OCI-LY1 (cell line): ENCODE results near the gene CIAO3.

Experiments used
- H2AFZ ChIP-seq: fragments of 200-600 bp; sonication (generic), shearing (Covaris generic); 2 replicates; pipeline ENCODE4 v1.6.0; 2014; ENCODE audit warnings: antibody characterized with exemption, mild to moderate bottlenecking, low read length
- H3F3A ChIP-seq: fragments of 200-600 bp; sonication (generic), shearing (Covaris generic); 2 replicates; pipeline ENCODE4 v1.6.0; 2014; ENCODE audit warnings: mild to moderate bottlenecking, antibody characterized with exemption, low read length, moderate library complexity; ENCODE audit not compliant: insufficient read depth
- H3K27ac ChIP-seq: fragments of 200-600 bp; sonication (generic); 2 replicates; pipeline ENCODE4 v1.5.1; 2014; ENCODE audit warnings: low read length, mixed run types, mild to moderate bottlenecking, low read depth; ENCODE audit not compliant: poor library complexity, severe bottlenecking
- H3K27me3 ChIP-seq: fragments of 200-600 bp; sonication (generic); 2 replicates; pipeline ENCODE4 v1.6.0; 2014; ENCODE audit warnings: antibody characterized with exemption, mild to moderate bottlenecking, low read length, moderate library complexity; ENCODE audit not compliant: insufficient read depth
- H3K36me3 ChIP-seq: fragments of 200-600 bp; sonication (generic); 2 replicates; pipeline ENCODE4 v1.6.1; 2014; ENCODE audit warnings: mild to moderate bottlenecking, antibody characterized with exemption, low read length, moderate library complexity, mixed read lengths; ENCODE audit not compliant: insufficient read depth
- H3K4me1 ChIP-seq: fragments of 200-600 bp; sonication (generic); 2 replicates; pipeline ENCODE4 v1.5.1; 2014; ENCODE audit warnings: mild to moderate bottlenecking, low read length, moderate library complexity; ENCODE audit not compliant: insufficient read depth, severe bottlenecking
- H3K4me2 ChIP-seq: fragments of 200-600 bp; sonication (generic), shearing (Covaris generic); 2 replicates; pipeline ENCODE4 v1.6.1; 2014; ENCODE audit warnings: low read length
- H3K4me3 ChIP-seq: fragments of 200-600 bp; sonication (generic); 2 replicates; pipeline ENCODE4 v1.5.1; 2014; ENCODE audit warnings: low read length, low read depth, mild to moderate bottlenecking, mixed read lengths; ENCODE audit not compliant: poor library complexity, severe bottlenecking
- H3K79me2 ChIP-seq: fragments of 200-600 bp; shearing (Covaris generic); 2 replicates; pipeline ENCODE4 v1.6.1; 2016; ENCODE audit warnings: mixed run types, low read length, mixed read lengths; ENCODE audit not compliant: insufficient read depth
- H3K9ac ChIP-seq: fragments of 200-600 bp; sonication (generic), shearing (Covaris generic); 2 replicates; pipeline ENCODE4 v1.6.1; 2014; ENCODE audit warnings: mild to moderate bottlenecking, low read length, mixed read lengths
- H3K9me2 ChIP-seq: fragments of 200-600 bp; sonication (generic), shearing (Covaris generic); 2 replicates; pipeline ENCODE4 v1.6.1; 2014; ENCODE audit warnings: low read depth, mild to moderate bottlenecking, low read length, mixed read lengths
- H3K9me3 ChIP-seq: fragments of 200-600 bp; shearing (Covaris generic); 2 replicates; pipeline ENCODE4 v1.6.1; 2014; ENCODE audit warnings: low read length, mixed read lengths
- H4K20me1 ChIP-seq: fragments of 200-600 bp; sonication (generic), shearing (Covaris generic); 2 replicates; pipeline ENCODE4 v1.6.0; 2016; ENCODE audit warnings: mild to moderate bottlenecking, low read length; ENCODE audit not compliant: insufficient read depth
- EZH2 ChIP-seq: fragments of 200-600 bp; sonication (generic), shearing (Covaris generic); IDR thresholded peaks from 2 replicates; pipeline ENCODE4 v1.8.0; 2017; ENCODE audit warnings: borderline replicate concordance, mixed run types, mild to moderate bottlenecking, antibody characterized with exemption, low read length, moderate library complexity, mixed read lengths
- TF ChIP-seq, protein P1 (sequence below): fragments of 200-600 bp; sonication (generic), shearing (Covaris generic); IDR thresholded peaks from 2 replicates; pipeline ENCODE4 v1.5.1; 2017; ENCODE audit warnings: mild to moderate bottlenecking, antibody characterized with exemption, low read length, moderate library complexity, mixed read lengths

CIAO3 gene

DNA sequence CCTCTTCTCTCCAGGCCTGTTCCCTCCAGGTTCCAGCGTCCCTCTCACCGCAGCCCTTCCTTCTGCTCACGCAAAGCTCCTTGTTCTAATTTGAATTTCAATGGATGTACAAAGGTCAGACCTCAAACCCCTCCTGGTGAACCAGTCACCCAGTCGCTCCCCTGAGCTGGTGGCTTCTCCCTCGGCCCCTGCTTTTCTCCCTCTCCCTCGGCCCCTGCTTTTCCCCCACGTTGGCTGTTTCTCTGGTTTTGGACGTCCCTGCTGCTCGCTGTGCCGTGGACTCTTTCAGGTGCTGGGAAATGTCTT, 11.2 kb upstream of the CIAO3 start:
- Histone ChIP-seq H3K9me2 (no peaks in the 10 kb centered on the region), H3K36me3 (no peaks in the 10 kb centered on the region; the same call in 1 of the 2 replicates), H3K4me3 (no peak overlapping the region), H3K9me3 (no peaks in the 10 kb centered on the region), H3K4me1 (no peaks in the 10 kb centered on the region), H3K27ac (no peak overlapping the region), H3F3A (no peaks in the 10 kb centered on the region), H3K4me2 (no peak overlapping the region), H3K9ac (no peak overlapping the region), H2AFZ (no peak overlapping the region), H3K79me2 (no peaks in the 10 kb centered on the region), H4K20me1 (no peaks in the 10 kb centered on the region), H3K27me3 (peaks cover 11% of the 10 kb centered on the region)
- TF ChIP-seq, protein P1, sequence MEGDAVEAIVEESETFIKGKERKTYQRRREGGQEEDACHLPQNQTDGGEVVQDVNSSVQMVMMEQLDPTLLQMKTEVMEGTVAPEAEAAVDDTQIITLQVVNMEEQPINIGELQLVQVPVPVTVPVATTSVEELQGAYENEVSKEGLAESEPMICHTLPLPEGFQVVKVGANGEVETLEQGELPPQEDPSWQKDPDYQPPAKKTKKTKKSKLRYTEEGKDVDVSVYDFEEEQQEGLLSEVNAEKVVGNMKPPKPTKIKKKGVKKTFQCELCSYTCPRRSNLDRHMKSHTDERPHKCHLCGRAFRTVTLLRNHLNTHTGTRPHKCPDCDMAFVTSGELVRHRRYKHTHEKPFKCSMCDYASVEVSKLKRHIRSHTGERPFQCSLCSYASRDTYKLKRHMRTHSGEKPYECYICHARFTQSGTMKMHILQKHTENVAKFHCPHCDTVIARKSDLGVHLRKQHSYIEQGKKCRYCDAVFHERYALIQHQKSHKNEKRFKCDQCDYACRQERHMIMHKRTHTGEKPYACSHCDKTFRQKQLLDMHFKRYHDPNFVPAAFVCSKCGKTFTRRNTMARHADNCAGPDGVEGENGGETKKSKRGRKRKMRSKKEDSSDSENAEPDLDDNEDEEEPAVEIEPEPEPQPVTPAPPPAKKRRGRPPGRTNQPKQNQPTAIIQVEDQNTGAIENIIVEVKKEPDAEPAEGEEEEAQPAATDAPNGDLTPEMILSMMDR = no peak
- TF ChIP-seq EZH2 = no peak

DNA sequence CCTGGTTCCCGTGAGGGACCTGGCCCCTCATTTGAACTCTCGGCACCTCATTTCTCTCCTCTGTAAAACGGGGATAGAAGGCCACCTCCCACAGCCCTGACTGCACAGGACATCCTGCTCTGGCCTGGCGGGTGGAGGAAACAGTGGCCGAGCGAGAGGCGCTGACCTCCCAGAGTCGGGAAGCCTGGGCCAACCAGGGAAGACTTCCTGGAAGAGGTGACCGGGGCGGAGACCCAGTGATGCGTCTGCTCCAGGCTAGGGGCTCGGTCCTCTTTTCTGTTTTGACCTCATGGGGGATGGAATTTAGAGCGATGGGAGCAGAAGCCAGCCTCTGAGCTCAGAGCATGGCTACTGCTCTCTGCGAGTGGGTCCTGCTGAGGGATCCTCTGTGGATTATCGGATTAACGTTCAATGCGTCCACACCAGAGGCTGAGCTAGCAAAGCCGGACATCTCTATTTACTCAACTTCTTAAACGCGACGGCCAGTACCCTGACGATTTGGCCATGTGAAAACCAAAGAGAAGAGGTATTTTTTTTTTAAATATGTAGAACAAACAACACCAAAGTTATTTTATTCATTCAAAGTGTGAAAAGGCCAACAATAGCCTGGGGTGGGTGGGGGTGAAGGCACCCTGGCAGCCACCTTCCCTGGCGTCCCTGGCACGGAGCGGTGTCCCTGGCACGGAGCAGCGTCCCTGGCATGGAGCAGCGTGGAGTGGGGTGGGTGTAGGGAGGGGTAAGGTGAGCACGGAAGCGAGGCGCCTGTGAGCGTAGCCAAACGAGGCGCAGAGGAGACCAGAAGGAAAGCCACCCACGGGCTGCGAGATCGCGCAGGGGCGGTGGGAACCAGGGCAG, 10.6 kb upstream of the CIAO3 start:
- Histone ChIP-seq H2AFZ (no peak overlapping the region), H3K4me3 (no peak overlapping the region), H3K27me3 (peaks cover 6% of the 10 kb centered on the region), H3K27ac (no peak overlapping the region), H3K79me2 (no peaks in the 10 kb centered on the region), H3F3A (no peaks in the 10 kb centered on the region), H3K9me2 (no peaks in the 10 kb centered on the region), H4K20me1 (no peaks in the 10 kb centered on the region), H3K4me1 (no peaks in the 10 kb centered on the region), H3K9ac (no peak overlapping the region), H3K36me3 (no peaks in the 10 kb centered on the region; the same call in 1 of the 2 replicates), H3K4me2 (no peak overlapping the region), H3K9me3 (no peaks in the 10 kb centered on the region)
- TF ChIP-seq EZH2 = no peak
- TF ChIP-seq, protein P1 = no peak

DNA sequence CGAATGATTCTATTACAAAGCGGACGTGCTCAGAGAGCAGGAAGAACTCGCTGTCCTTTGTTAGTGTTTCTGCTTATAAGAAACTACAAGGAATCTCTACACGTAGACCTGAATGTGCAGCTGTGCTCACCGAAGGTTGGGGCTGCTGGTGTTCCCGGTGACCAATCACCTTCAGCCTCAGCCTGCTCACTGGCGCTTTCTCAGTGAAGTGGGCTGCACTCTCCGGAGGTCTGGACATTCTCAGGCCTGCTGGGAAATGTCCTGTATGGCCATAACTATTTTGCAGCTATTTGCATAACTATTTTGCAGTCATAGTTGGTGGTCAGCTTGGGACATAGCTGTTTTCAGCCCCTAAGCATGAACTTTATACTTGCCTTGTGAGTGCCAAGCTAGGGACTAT, 9.7 kb upstream of the CIAO3 start:
- TF ChIP-seq, protein P1 = no peak
- no peak for TF ChIP-seq EZH2
- Histone ChIP-seq H3K36me3 (no peaks in the 10 kb centered on the region), H3K9me2 (no peaks in the 10 kb centered on the region), H3K4me1 (no peaks in the 10 kb centered on the region), H3K27me3 (peaks cover 5% of the 10 kb centered on the region), H3F3A (no peaks in the 10 kb centered on the region), H3K27ac (no peak overlapping the region), H3K79me2 (no peaks in the 10 kb centered on the region), H4K20me1 (no peaks in the 10 kb centered on the region), H3K9ac (no peak overlapping the region), H3K9me3 (no peaks in the 10 kb centered on the region), H2AFZ (no peak overlapping the region), H3K4me2 (no peak overlapping the region), H3K4me3 (no peak overlapping the region)
